Loucy (cell line): ENCODE measurements around the gene KPNA5.

Experiments
- H2AFZ ChIP-seq: fragments of 200-600 bp; sonication (generic); 2 replicates; pipeline ENCODE4 v1.6.0; 2016; ENCODE audit warnings: antibody characterized with exemption, mild to moderate bottlenecking, low read length, moderate library complexity
- H3F3A ChIP-seq: fragments of 200-600 bp; 2 replicates; pipeline ENCODE4 v1.6.0; 2016; ENCODE audit warnings: antibody characterized with exemption, low read depth, mild to moderate bottlenecking
- H3K27me3 ChIP-seq: fragments of 200-600 bp; sonication (generic); 2 replicates; pipeline ENCODE4 v1.6.1; 2014; ENCODE audit warnings: low read length, mild to moderate bottlenecking; ENCODE audit not compliant: insufficient read depth, poor library complexity, severe bottlenecking
- H3K36me3 ChIP-seq: fragments of 200-600 bp; sonication (generic); 2 replicates; pipeline ENCODE4 v1.6.1; 2016; ENCODE audit warnings: low read length; ENCODE audit not compliant: insufficient read depth
- H3K4me1 ChIP-seq: fragments of 200-600 bp; sonication (generic); 2 replicates; pipeline ENCODE4 v1.5.1; 2014; ENCODE audit warnings: low read length, mild to moderate bottlenecking; ENCODE audit not compliant: insufficient read depth, poor library complexity, severe bottlenecking
- H3K4me2 ChIP-seq: fragments of 200-600 bp; sonication (generic); 2 replicates; pipeline ENCODE4 v1.6.0; 2014; ENCODE audit warnings: antibody characterized with exemption, low read length, low read depth, mild to moderate bottlenecking; ENCODE audit not compliant: poor library complexity, severe bottlenecking
- H3K4me3 ChIP-seq: fragments of 200-600 bp; sonication (generic); 2 replicates; pipeline ENCODE4 v1.5.1; 2014; ENCODE audit warnings: low read length, mild to moderate bottlenecking, mixed read lengths; ENCODE audit not compliant: poor library complexity, severe bottlenecking
- H3K79me2 ChIP-seq: fragments of 200-600 bp; sonication (generic); 2 replicates; pipeline ENCODE4 v1.6.1; 2014; ENCODE audit warnings: low read length; ENCODE audit not compliant: insufficient read depth
- H3K9ac ChIP-seq: fragments of 200-600 bp; sonication (generic); 2 replicates; pipeline ENCODE4 v1.6.0; 2014; ENCODE audit warnings: mild to moderate bottlenecking, low read depth, low read length, moderate library complexity; ENCODE audit not compliant: poor library complexity, severe bottlenecking
- H3K9me2 ChIP-seq: fragments of 200-600 bp; sonication (generic); replicated peaks from 2 replicates; pipeline ENCODE4 v1.6.1; 2016; ENCODE audit warnings: low read depth, low read length, mixed read lengths
- H3K9me3 ChIP-seq: fragments of 200-600 bp; sonication (generic); 2 replicates; pipeline ENCODE4 v1.6.1; 2014; ENCODE audit warnings: mild to moderate bottlenecking, antibody characterized with exemption, low read length, low read depth; ENCODE audit not compliant: insufficient read depth
- H4K20me1 ChIP-seq: fragments of 200-600 bp; sonication (generic); 2 replicates; pipeline ENCODE4 v1.6.0; 2014; ENCODE audit warnings: antibody characterized with exemption, low read length, mild to moderate bottlenecking; ENCODE audit not compliant: insufficient read depth, poor library complexity, severe bottlenecking
- EZH2phosphoT487 ChIP-seq: fragments of 200-600 bp; IDR thresholded peaks from 2 replicates; pipeline ENCODE4 v1.6.1; 2018; ENCODE audit warnings: antibody characterized with exemption, mild to moderate bottlenecking, moderate library complexity, borderline replicate concordance
- TF ChIP-seq, protein P1 (sequence below): fragments of 200-600 bp; sonication (generic); conservative IDR thresholded peaks from 2 replicates; pipeline ENCODE4 v1.5.1; 2014; ENCODE audit warnings: mild to moderate bottlenecking, antibody characterized with exemption, low read length

KPNA5 gene

DNA sequence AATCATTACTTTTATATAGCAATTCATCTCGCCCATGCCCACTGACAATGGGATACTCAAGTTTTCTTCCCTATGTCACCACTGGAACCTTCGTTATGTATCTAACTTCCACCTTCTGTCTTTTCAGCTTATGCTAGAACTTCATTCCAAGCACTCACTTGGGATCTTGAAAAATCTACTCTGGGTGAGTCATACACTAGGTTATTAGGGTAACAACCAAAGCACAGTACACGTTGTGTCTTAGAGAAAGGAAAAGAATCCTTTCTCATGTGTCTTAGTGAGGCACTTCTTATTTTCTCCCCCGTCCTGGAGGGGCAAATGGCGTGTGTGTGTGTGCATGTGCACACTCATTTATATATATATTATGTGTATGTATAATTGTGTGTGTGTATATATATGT lies 102.8 kb downstream of the KPNA5 start:
- Histone ChIP-seq H3F3A (no peaks in the 10 kb centered on the region), H3K9ac (no peak overlapping the region), H2AFZ (no peak overlapping the region), H3K9me3 (no peaks in the 10 kb centered on the region), H3K4me1 (no peaks in the 10 kb centered on the region), H3K4me3 (no peak overlapping the region), H4K20me1 (no peaks in the 10 kb centered on the region), H3K36me3 (no peaks in the 10 kb centered on the region), H3K9me2 (no peaks in the 10 kb centered on the region), H3K27me3 (no peaks in the 10 kb centered on the region), H3K4me2 (no peak overlapping the region), H3K79me2 (no peaks in the 10 kb centered on the region)
- TF ChIP-seq, protein P1, sequence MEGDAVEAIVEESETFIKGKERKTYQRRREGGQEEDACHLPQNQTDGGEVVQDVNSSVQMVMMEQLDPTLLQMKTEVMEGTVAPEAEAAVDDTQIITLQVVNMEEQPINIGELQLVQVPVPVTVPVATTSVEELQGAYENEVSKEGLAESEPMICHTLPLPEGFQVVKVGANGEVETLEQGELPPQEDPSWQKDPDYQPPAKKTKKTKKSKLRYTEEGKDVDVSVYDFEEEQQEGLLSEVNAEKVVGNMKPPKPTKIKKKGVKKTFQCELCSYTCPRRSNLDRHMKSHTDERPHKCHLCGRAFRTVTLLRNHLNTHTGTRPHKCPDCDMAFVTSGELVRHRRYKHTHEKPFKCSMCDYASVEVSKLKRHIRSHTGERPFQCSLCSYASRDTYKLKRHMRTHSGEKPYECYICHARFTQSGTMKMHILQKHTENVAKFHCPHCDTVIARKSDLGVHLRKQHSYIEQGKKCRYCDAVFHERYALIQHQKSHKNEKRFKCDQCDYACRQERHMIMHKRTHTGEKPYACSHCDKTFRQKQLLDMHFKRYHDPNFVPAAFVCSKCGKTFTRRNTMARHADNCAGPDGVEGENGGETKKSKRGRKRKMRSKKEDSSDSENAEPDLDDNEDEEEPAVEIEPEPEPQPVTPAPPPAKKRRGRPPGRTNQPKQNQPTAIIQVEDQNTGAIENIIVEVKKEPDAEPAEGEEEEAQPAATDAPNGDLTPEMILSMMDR, result no peak
- no peak for TF ChIP-seq EZH2phosphoT487
